Endothelial cell of umbilical vein (primary cell): ENCODE measurements around the gene MINPP1.

Source experiments
- CTCF ChIP-seq, 2 donors: IDR thresholded peaks; 1 replicate in 1 of 2; 2 replicates in 1 of 2; pipeline ENCODE4 v1.5.1; 2011; ENCODE audit warnings: low read length in 2 of 2, mild to moderate bottlenecking in 2 of 2, moderate library complexity in 2 of 2, control low read depth in 1 of 2, inconsistent platforms in 1 of 2, low read depth in 1 of 2; ENCODE audit not compliant: insufficient read depth in 1 of 2; ENCODE audit errors: extremely low read depth in 1 of 2
- POLR2A ChIP-seq: IDR thresholded peaks from 2 replicates; pipeline ENCODE4 v1.6.1; 2012; ENCODE audit warnings: low read depth, mild to moderate bottlenecking, control low read depth, low read length

DNA sequence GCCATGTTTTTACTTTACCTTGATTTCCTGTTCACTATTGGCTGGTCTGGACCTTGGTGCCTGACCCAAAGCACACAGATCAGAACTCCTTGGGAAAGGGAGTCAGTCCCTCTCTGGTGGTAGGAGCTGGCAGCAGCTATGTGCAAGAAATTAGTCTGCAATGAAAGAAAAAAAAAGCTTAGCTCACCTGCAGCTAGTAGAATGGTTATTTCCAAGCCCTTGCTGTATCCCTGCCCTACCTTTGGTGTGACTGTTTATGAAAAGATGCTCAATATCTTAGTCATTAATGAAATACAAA, 86.8 kb downstream of the MINPP1 start:
- TF ChIP-seq POLR2A: no peak
- no peak for TF ChIP-seq CTCF (IDR thresholded peaks at IDR 0.05; ENCODE audit: extremely low read depth in 1 of 2, insufficient read depth in 1 of 2, low read depth in 1 of 2, low read length in 2 of 2)
